ENCODE data around the gene PCSK5. TPM values are rescaled to one million over a fixed set of nuclear protein-coding genes. Genes with fewer than 3 reads are reported as not detected.
"Not testable (repeated sequence)": the region's sequence is repeated elsewhere in the genome, so short reads cannot be mapped to it uniquely, and the experiment has no call there.

PCSK5 gene
- polyA plus RNA-seq, 1 experiment: 1.6 TPM

- ChIA-PET CTCF (no interaction called here), POLR2A (no interaction called here)
- no peaks in the 10 kb centered on the region for H3K9me3 ChIP-seq (ENCODE audit: control insufficient read depth, insufficient read depth, low read length)
- DNase-seq (ENCODE audit: low read depth, low spot score): no peak
- H3K27me3 ChIP-seq (ENCODE audit: control insufficient read depth, insufficient read depth, low read length): no peaks in the 10 kb centered on the region
- TF ChIP-seq, protein P1, sequence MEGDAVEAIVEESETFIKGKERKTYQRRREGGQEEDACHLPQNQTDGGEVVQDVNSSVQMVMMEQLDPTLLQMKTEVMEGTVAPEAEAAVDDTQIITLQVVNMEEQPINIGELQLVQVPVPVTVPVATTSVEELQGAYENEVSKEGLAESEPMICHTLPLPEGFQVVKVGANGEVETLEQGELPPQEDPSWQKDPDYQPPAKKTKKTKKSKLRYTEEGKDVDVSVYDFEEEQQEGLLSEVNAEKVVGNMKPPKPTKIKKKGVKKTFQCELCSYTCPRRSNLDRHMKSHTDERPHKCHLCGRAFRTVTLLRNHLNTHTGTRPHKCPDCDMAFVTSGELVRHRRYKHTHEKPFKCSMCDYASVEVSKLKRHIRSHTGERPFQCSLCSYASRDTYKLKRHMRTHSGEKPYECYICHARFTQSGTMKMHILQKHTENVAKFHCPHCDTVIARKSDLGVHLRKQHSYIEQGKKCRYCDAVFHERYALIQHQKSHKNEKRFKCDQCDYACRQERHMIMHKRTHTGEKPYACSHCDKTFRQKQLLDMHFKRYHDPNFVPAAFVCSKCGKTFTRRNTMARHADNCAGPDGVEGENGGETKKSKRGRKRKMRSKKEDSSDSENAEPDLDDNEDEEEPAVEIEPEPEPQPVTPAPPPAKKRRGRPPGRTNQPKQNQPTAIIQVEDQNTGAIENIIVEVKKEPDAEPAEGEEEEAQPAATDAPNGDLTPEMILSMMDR (IDR thresholded peaks at IDR 0.05; ENCODE audit: low read depth, low read length): no peak
- no peak overlapping the region for H3K27ac ChIP-seq (ENCODE audit: low read depth, low read length)
- no peak overlapping the region for H3K4me3 ChIP-seq (ENCODE audit: low read depth, low read length)
These were observed 187.1 kb downstream of the PCSK5 start for GRCh38 chr9:76077537-76077936.

- POLR2A ChIA-PET; H3K9me3 ChIP-seq (ENCODE audit: control insufficient read depth, insufficient read depth, low read length); DNase-seq (ENCODE audit: low read depth, low spot score); H3K27ac ChIP-seq (ENCODE audit: low read depth, low read length); H3K4me3 ChIP-seq (ENCODE audit: low read depth, low read length); H3K27me3 ChIP-seq (ENCODE audit: control insufficient read depth, insufficient read depth, low read length): not testable (repeated sequence)
- CTCF ChIA-PET: interaction anchor here (0.6 kb wide), 1 partner anchor 626 kb away, joined by 3 read pairs; no protein-coding TSS in a partner anchor
These were observed 190.8 kb downstream of the PCSK5 start for GRCh38 chr9:76081281-76081680.

DNA sequence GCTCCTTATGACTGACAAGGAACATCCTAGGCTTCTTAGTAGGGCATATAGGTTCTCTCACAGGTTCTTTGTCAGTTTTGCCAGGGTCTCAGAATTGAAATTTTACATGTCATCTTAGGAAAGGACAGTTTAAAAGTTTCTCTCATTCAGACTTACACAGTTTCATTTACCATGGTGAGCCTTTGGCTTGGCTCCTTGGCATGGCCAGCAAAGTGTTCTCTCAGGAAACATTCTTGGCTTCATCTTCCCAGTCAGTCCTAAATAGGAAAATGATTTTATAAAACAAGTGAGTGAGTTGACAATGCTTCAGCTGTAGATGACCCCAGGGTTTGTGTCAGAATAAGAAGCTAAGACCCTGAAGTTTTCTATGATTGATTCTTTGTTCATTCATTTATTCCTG lies 191.6 kb downstream of the PCSK5 start:
- H3K27me3 ChIP-seq (ENCODE audit: control insufficient read depth, insufficient read depth, low read length): no peaks in the 10 kb centered on the region
- ChIA-PET POLR2A (no interaction called here), CTCF (interaction anchor here (0.6 kb wide), 1 partner anchor 626 kb away, joined by 3 read pairs; no protein-coding TSS in a partner anchor)
- no peak overlapping the region for H3K27ac ChIP-seq (ENCODE audit: low read depth, low read length)
- H3K4me3 ChIP-seq (ENCODE audit: low read depth, low read length): no peak overlapping the region
- DNase-seq (ENCODE audit: low read depth, low spot score): no peak
- H3K9me3 ChIP-seq (ENCODE audit: control insufficient read depth, insufficient read depth, low read length): no peaks in the 10 kb centered on the region
- TF ChIP-seq, protein P1 (IDR thresholded peaks at IDR 0.05; ENCODE audit: low read depth, low read length): no peak

DNA sequence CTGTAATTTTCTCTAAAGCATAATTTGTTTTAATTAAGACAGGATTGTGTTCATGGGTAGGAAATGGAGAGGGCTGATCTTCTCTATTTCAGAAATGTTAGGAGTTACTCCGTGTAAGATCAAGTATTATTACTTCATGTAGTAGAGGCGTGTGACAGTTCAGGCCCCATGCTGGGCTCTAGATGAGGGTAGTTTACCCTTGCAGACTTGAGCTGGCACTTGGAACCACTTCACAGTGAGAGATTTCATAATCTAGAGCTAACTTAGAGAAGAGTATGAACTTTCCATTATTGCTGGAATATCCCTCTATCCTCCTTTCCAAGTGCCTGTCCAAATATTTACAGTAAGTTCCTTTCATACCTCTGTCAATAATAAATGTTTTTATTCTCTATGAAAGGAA lies 195.1 kb downstream of the PCSK5 start:
- H3K9me3 ChIP-seq (ENCODE audit: control insufficient read depth, insufficient read depth, low read length): no peaks in the 10 kb centered on the region
- H3K27me3 ChIP-seq (ENCODE audit: control insufficient read depth, insufficient read depth, low read length): no peaks in the 10 kb centered on the region
- H3K27ac ChIP-seq (ENCODE audit: low read depth, low read length): no peak overlapping the region
- TF ChIP-seq, protein P1 (IDR thresholded peaks at IDR 0.05; ENCODE audit: low read depth, low read length): no peak
- ChIA-PET POLR2A (no interaction called here), CTCF (interaction anchor here (0.6 to 1.5 kb wide), 6 partner anchors 212 to 279 kb away, joined by 3 to 9 read pairs (median 4); no protein-coding TSS in a partner anchor)
- DNase-seq (ENCODE audit: low read depth, low spot score): no peak
- no peak overlapping the region for H3K4me3 ChIP-seq (ENCODE audit: low read depth, low read length)

GRCh38 chr9:76086539-76086938 lies 196.1 kb downstream of the PCSK5 start:
- no peaks in the 10 kb centered on the region for H3K9me3 ChIP-seq (ENCODE audit: control insufficient read depth, insufficient read depth, low read length)
- CTCF ChIA-PET: interaction anchor here (0.7 to 2.0 kb wide), 6 partner anchors 14 to 221 kb away, joined by 3 to 15 read pairs (median 3); no protein-coding TSS in a partner anchor
- TF ChIP-seq, protein P1 (IDR thresholded peaks at IDR 0.05; ENCODE audit: low read depth, low read length): no peak
- DNase-seq (ENCODE audit: low read depth, low spot score): no peak
- H3K4me3 ChIP-seq (ENCODE audit: low read depth, low read length): no peak overlapping the region
- POLR2A ChIA-PET: no interaction called here
- H3K27me3 ChIP-seq (ENCODE audit: control insufficient read depth, insufficient read depth, low read length): no peaks in the 10 kb centered on the region
- H3K27ac ChIP-seq (ENCODE audit: low read depth, low read length): no peak overlapping the region
